Endothelial cell of umbilical vein (primary cell): ENCODE results near the gene PCDHA7. TPM values are rescaled to one million over a fixed set of nuclear protein-coding genes. Genes with fewer than 3 reads are reported as not detected.

ENCODE experiments used
- BruUV-seq: library from RNA; stranded (reverse); fragments of 400-500 nt; replicated peaks from 2 replicates; lab custom pipeline; 2021; lab: Mats Ljungman, UMichigan
- CTCF ChIA-PET: fragments of 300-600, 350-600 bp; sonication (Branson Sonifier 250); formaldehyde crosslinking; loops from one replicate; lab custom pipeline; 2021; ENCODE audit warnings: antibody characterized with exemption, inconsistent platforms; lab: Charles Lee
- POLR2A ChIA-PET: fragments of 300-600, 350-600 bp; sonication (Branson Sonifier 250); formaldehyde crosslinking; loops from one replicate; lab custom pipeline; 2021; ENCODE audit warnings: antibody characterized with exemption, inconsistent platforms; lab: Charles Lee
- DNase-seq: peaks from one replicate; pipeline ENCODE4 v3.0.0-alpha.2; 2011; ENCODE audit warnings: low read depth, low spot score
- FAIRE-seq: peaks from 2 replicates; lab custom pipeline; 2011; peaks lifted over from hg19 to GRCh38; lab: Jason Lieb, UNC
- H2AFZ ChIP-seq: 2 replicates; pipeline ENCODE4 v1.6.0; 2012; ENCODE audit warnings: low read depth, low read length, control low read depth, inconsistent platforms
- H3K27ac ChIP-seq: 2 replicates; pipeline ENCODE4 v1.5.1; 2011; ENCODE audit warnings: low read depth, mild to moderate bottlenecking, control low read depth, low read length, moderate library complexity; ENCODE audit not compliant: insufficient read depth
- H3K27me3 ChIP-seq, 2 experiments: 2 replicates each; pipeline versions ENCODE4 v1.6.0 to v1.6.1; 2011; ENCODE audit warnings: low read length in 2 of 2, mixed read lengths in 1 of 2; ENCODE audit not compliant: control insufficient read depth in 2 of 2, insufficient read depth in 2 of 2
- H3K36me3 ChIP-seq, 2 experiments: 2 replicates in 1 of 2; 3 replicates in 1 of 2; pipeline ENCODE4 v1.5.1; 2011; ENCODE audit warnings: low read length in 2 of 2, mild to moderate bottlenecking in 1 of 2, moderate library complexity in 1 of 2; ENCODE audit not compliant: control insufficient read depth in 2 of 2, insufficient read depth in 2 of 2; ENCODE audit errors: extremely low read depth in 1 of 2
- H3K4me1 ChIP-seq: 3 replicates; pipeline ENCODE4 v1.5.1; 2011; ENCODE audit warnings: mild to moderate bottlenecking, low read length; ENCODE audit not compliant: control insufficient read depth, insufficient read depth; ENCODE audit errors: extremely low read depth
- H3K4me2 ChIP-seq: 2 replicates; pipeline ENCODE4 v1.6.1; 2011; ENCODE audit warnings: low read length, control low read depth, mixed read lengths; ENCODE audit not compliant: insufficient read depth
- H3K4me3 ChIP-seq, 3 experiments: fragments of 200-600 bp in 1 of 3; sonication (generic), shearing (Covaris generic) in 1 of 3; replicated peaks in 1 of 3; 2 replicates each; pipeline ENCODE4 v1.5.1; 2011 to 2016; ENCODE audit warnings: control low read depth in 3 of 3, low read length in 3 of 3, mild to moderate bottlenecking in 2 of 3, inconsistent platforms in 1 of 3, low read depth in 1 of 3, moderate library complexity in 1 of 3; ENCODE audit not compliant: insufficient read depth in 1 of 3
- H3K79me2 ChIP-seq: 2 replicates; pipeline ENCODE4 v1.6.0; 2012; ENCODE audit warnings: low read length, inconsistent platforms; ENCODE audit not compliant: control insufficient read depth, insufficient read depth
- H3K9ac ChIP-seq: replicated peaks from 2 replicates; pipeline ENCODE3; 2011; ENCODE audit warnings: low read length, control low read depth; ENCODE audit not compliant: insufficient read depth; ENCODE audit errors: extremely low read depth
- H3K9me1 ChIP-seq: replicated peaks from 3 replicates; pipeline ENCODE4 v1.6.0; 2011; ENCODE audit warnings: mild to moderate bottlenecking, low read length; ENCODE audit not compliant: control insufficient read depth, insufficient read depth; ENCODE audit errors: extremely low read depth
- H3K9me3 ChIP-seq: replicated peaks from 2 replicates; pipeline ENCODE4 v1.5.1; 2012; ENCODE audit warnings: low read length, inconsistent platforms; ENCODE audit not compliant: control insufficient read depth, insufficient read depth
- H4K20me1 ChIP-seq: replicated peaks from 2 replicates; pipeline ENCODE3; 2011; ENCODE audit warnings: mild to moderate bottlenecking, low read length; ENCODE audit not compliant: control insufficient read depth, insufficient read depth; ENCODE audit errors: extremely low read depth
- EZH2 ChIP-seq: IDR thresholded peaks from 2 replicates; pipeline ENCODE4 v1.6.1; 2012; ENCODE audit warnings: borderline replicate concordance, low read depth, mild to moderate bottlenecking, moderate library complexity, low read length, inconsistent platforms; ENCODE audit not compliant: severe bottlenecking
- FOS ChIP-seq: IDR thresholded peaks from 2 replicates; pipeline ENCODE4 v1.6.1; 2011; ENCODE audit warnings: mild to moderate bottlenecking, low read length, moderate library complexity, borderline replicate concordance; ENCODE audit not compliant: insufficient read depth
- GATA2 ChIP-seq: IDR thresholded peaks from 2 replicates; pipeline ENCODE4 v1.7.0; 2011; ENCODE audit warnings: low read depth, mild to moderate bottlenecking, moderate library complexity, mixed read lengths, low read length; ENCODE audit not compliant: insufficient read length, insufficient read depth
- JUN ChIP-seq: IDR thresholded peaks from 2 replicates; pipeline ENCODE4 v1.6.1; 2011; ENCODE audit warnings: borderline replicate concordance, low read depth; ENCODE audit not compliant: insufficient read length, insufficient read depth
- MYC ChIP-seq: IDR thresholded peaks from one replicate; pipeline ENCODE4 v1.6.1; 2011; ENCODE audit warnings: mild to moderate bottlenecking, low read depth, low read length
- POLR2A ChIP-seq: IDR thresholded peaks from 2 replicates; pipeline ENCODE4 v1.6.1; 2012; ENCODE audit warnings: low read depth, mild to moderate bottlenecking, control low read depth, low read length
- POLR2AphosphoS5 ChIP-seq: IDR thresholded peaks from 2 replicates; pipeline ENCODE4 v1.6.1; 2012; ENCODE audit warnings: low read depth, mild to moderate bottlenecking, control low read depth, low read length, moderate library complexity; ENCODE audit not compliant: insufficient read depth
- dilution Hi-C: fragments of 300-500 bp; cut with MboI; formaldehyde crosslinking; loops from one replicate; pipeline ENCODE4 v1.15.0; 2019; ENCODE audit warnings: low sequenced_read_pairs; ENCODE audit not compliant: extremely low pct_ligation_motif_present
- intact Hi-C: fragments of 100-400 bp; cut with micrococcal nuclease; formaldehyde crosslinking; loops from one replicate; pipeline ENCODE4 v1.10.0; 2022
- polyA plus RNA-seq, 4 experiments: library from polyadenylated mRNA; depleted of rRNA in 3 of 4; stranded (reverse) in 3 of 4; unstranded in 1 of 4; fragments of >200 nt; gene quantifications; 2 replicates each; pipeline versions ENCODE4 v1.2.1 to v1.2.3, GENCODE V29; 2011 to 2012; ENCODE audit warnings: missing spikeins in 1 of 4
- total RNA-seq: library from RNA; stranded (reverse); gene quantifications from 2 replicates; pipeline ENCODE4 v1.2.3, GENCODE V29; 2021
- TF ChIP-seq, protein P1 (sequence below): IDR thresholded peaks from 2 replicates; pipeline ENCODE4 v1.6.1; 2011; ENCODE audit not compliant: insufficient read depth, insufficient read length
- TF ChIP-seq, protein P2 (sequence below), 2 donors: IDR thresholded peaks; 1 replicate in 1 of 2; 2 replicates in 1 of 2; pipeline ENCODE4 v1.5.1; 2011; ENCODE audit warnings: low read length in 2 of 2, mild to moderate bottlenecking in 2 of 2, moderate library complexity in 2 of 2, control low read depth in 1 of 2, inconsistent platforms in 1 of 2, low read depth in 1 of 2; ENCODE audit not compliant: insufficient read depth in 1 of 2; ENCODE audit errors: extremely low read depth in 1 of 2

Gene PCDHA7
- total and polyA plus RNA-seq, 2 donors (not counting 3 experiments of a cell fraction or from before 2014, with no cell fraction given) = 0.07 TPM; not detected in 1

DNA sequence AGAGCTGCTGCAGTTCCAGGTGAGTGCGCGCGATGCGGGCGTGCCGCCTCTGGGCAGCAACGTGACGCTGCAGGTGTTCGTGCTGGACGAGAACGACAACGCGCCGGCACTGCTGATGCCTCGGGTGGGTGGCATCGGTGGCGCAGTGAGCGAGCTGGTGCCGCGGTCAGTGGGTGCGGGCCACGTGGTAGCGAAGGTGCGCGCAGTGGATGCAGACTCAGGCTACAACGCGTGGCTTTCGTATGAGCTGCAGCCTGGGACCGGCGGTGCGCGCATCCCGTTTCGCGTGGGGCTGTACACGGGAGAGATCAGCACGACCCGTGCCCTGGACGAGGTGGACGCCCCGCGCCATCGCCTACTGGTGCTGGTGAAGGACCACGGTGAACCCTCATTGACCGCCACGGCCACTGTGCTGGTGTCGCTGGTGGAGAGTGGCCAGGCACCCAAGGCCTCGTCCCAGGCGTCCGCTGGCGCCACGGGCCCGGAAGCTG, 31.2 kb upstream of the PCDHA7 start:
- Histone ChIP-seq H3K9ac (no peak overlapping the region), H3K4me3 (no peak overlapping the region), H3K4me1 (no peaks in the 10 kb centered on the region), H3K27ac (no peak overlapping the region), H3K4me2 (no peak overlapping the region), H3K36me3 (no peaks in the 10 kb centered on the region), H3K79me2 (no peaks in the 10 kb centered on the region), H3K9me1 (no peaks in the 10 kb centered on the region), H2AFZ (no peak overlapping the region), H3K27me3 (no peaks in the 10 kb centered on the region), H3K9me3 (no peaks in the 10 kb centered on the region), H4K20me1 (no peaks in the 10 kb centered on the region)
- ChIA-PET POLR2A (no interaction called here), CTCF (no interaction called here)
- no peak for DNase-seq
- TF ChIP-seq EZH2 = no peak
- TF ChIP-seq JUN = no peak
- TF ChIP-seq POLR2AphosphoS5 = no peak
- no peak for TF ChIP-seq GATA2
- TF ChIP-seq, protein P1, sequence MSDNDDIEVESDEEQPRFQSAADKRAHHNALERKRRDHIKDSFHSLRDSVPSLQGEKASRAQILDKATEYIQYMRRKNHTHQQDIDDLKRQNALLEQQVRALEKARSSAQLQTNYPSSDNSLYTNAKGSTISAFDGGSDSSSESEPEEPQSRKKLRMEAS = no peak
- no peak for TF ChIP-seq POLR2A
- TF ChIP-seq MYC = no peak
- TF ChIP-seq, protein P2, sequence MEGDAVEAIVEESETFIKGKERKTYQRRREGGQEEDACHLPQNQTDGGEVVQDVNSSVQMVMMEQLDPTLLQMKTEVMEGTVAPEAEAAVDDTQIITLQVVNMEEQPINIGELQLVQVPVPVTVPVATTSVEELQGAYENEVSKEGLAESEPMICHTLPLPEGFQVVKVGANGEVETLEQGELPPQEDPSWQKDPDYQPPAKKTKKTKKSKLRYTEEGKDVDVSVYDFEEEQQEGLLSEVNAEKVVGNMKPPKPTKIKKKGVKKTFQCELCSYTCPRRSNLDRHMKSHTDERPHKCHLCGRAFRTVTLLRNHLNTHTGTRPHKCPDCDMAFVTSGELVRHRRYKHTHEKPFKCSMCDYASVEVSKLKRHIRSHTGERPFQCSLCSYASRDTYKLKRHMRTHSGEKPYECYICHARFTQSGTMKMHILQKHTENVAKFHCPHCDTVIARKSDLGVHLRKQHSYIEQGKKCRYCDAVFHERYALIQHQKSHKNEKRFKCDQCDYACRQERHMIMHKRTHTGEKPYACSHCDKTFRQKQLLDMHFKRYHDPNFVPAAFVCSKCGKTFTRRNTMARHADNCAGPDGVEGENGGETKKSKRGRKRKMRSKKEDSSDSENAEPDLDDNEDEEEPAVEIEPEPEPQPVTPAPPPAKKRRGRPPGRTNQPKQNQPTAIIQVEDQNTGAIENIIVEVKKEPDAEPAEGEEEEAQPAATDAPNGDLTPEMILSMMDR (IDR thresholded peaks at IDR 0.05; ENCODE audit: extremely low read depth in 1 of 2, insufficient read depth in 1 of 2, low read depth in 1 of 2, low read length in 2 of 2) = no peak
- no peak for TF ChIP-seq FOS
- dilution Hi-C loops (no loop called here), intact Hi-C loops (no loop called here)
- no peak for FAIRE-seq
- BruUV-seq = no TSS peak
